Uterus (tissue), 2 donors: ENCODE results near the gene CD48.

Experiments
- POLR2A ChIP-seq, 2 donors: fragments of 450-650 bp; IDR thresholded peaks; one replicate each; pipeline ENCODE4 v1.6.1; 2016; ENCODE audit warnings: antibody characterized with exemption in 2 of 2, mild to moderate bottlenecking in 1 of 2, moderate library complexity in 1 of 2
- TF ChIP-seq, protein P1 (sequence below), 4 experiments: fragments of 200-600 bp in 2 of 4; fragments of 450-650 bp in 2 of 4; sonication (generic) in 2 of 4; IDR thresholded peaks; one replicate each; pipeline ENCODE4 v1.5.1; 2016 to 2019; ENCODE audit warnings: antibody characterized with exemption in 4 of 4, mild to moderate bottlenecking in 2 of 4, moderate library complexity in 1 of 4

DNA sequence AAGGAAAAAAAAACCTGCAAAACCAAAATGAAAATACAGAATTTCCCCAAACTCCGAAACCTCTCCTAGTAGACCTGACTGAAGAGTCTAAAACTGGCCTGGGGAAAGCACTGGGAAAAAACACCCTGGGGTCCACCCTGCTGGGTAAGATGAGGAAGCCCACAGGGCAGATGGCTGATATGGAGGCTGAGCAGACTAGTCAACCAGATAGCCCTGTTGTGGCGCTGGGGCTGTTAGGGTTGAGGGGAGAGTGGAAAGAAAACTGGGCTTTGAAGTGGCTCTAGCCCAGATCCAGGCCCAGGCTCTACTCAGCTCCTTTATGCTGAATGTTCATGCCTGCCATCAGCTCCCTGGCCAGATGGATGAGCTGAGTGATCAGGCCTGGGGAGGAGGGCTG is 58.0 kb downstream of the CD48 start:
- TF ChIP-seq, protein P1, sequence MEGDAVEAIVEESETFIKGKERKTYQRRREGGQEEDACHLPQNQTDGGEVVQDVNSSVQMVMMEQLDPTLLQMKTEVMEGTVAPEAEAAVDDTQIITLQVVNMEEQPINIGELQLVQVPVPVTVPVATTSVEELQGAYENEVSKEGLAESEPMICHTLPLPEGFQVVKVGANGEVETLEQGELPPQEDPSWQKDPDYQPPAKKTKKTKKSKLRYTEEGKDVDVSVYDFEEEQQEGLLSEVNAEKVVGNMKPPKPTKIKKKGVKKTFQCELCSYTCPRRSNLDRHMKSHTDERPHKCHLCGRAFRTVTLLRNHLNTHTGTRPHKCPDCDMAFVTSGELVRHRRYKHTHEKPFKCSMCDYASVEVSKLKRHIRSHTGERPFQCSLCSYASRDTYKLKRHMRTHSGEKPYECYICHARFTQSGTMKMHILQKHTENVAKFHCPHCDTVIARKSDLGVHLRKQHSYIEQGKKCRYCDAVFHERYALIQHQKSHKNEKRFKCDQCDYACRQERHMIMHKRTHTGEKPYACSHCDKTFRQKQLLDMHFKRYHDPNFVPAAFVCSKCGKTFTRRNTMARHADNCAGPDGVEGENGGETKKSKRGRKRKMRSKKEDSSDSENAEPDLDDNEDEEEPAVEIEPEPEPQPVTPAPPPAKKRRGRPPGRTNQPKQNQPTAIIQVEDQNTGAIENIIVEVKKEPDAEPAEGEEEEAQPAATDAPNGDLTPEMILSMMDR (IDR thresholded peaks at IDR 0.05), result no peak
- no peak for TF ChIP-seq POLR2A (IDR thresholded peaks at IDR 0.05)
